H9 (cell line): ENCODE measurements around the gene SOX3. TPM values are rescaled to one million over a fixed set of nuclear protein-coding genes. Genes with fewer than 3 reads are reported as not detected.

Experiments
- DNase-seq: peaks from one replicate; pipeline ENCODE4 v3.0.0-alpha.2; 2017
- H2AFZ ChIP-seq: one replicate; pipeline ENCODE4 v1.6.1; 2013; ENCODE audit warnings: mild to moderate bottlenecking, low read length, control low read depth, moderate library complexity
- H2AK5ac ChIP-seq: 2 replicates; pipeline ENCODE4 v1.6.1; 2013; ENCODE audit warnings: low read length, control low read depth, mixed read lengths; ENCODE audit not compliant: insufficient read length
- H2BK120ac ChIP-seq: one replicate; pipeline ENCODE4 v1.6.1; 2013; ENCODE audit warnings: low read depth, mild to moderate bottlenecking, low read length, control low read depth, inconsistent platforms; ENCODE audit not compliant: poor library complexity, severe bottlenecking
- H2BK12ac ChIP-seq: 2 replicates; pipeline ENCODE4 v1.6.1; 2013; ENCODE audit warnings: low read length, control low read depth, mixed read lengths, low read depth; ENCODE audit not compliant: insufficient read length
- H2BK15ac ChIP-seq: 2 replicates; pipeline ENCODE4 v1.6.1; 2013; ENCODE audit warnings: low read depth, low read length, control low read depth
- H2BK20ac ChIP-seq: one replicate; pipeline ENCODE4 v1.6.1; 2013; ENCODE audit warnings: low read depth, mild to moderate bottlenecking, low read length, control low read depth, inconsistent platforms; ENCODE audit not compliant: poor library complexity, severe bottlenecking
- H2BK5ac ChIP-seq: 2 replicates; pipeline ENCODE4 v1.6.1; 2013; ENCODE audit warnings: low read length, control low read depth, mixed read lengths; ENCODE audit not compliant: insufficient read length
- H3K14ac ChIP-seq: 2 replicates; pipeline ENCODE4 v1.6.1; 2013; ENCODE audit warnings: low read length, control low read depth; ENCODE audit not compliant: insufficient read depth
- H3K18ac ChIP-seq: 2 replicates; pipeline ENCODE4 v1.6.1; 2013; ENCODE audit warnings: low read depth, mild to moderate bottlenecking, mixed read lengths, low read length, control low read depth; ENCODE audit not compliant: insufficient read length
- H3K23ac ChIP-seq: 2 replicates; pipeline ENCODE4 v1.6.1; 2013; ENCODE audit warnings: low read length, control low read depth, mixed read lengths, low read depth; ENCODE audit not compliant: insufficient read length
- H3K23me2 ChIP-seq: 2 replicates; pipeline ENCODE4 v1.6.1; 2013; ENCODE audit warnings: low read depth, mild to moderate bottlenecking, mixed read lengths, low read length, control low read depth; ENCODE audit not compliant: insufficient read length, poor library complexity, severe bottlenecking
- H3K27ac ChIP-seq: 2 replicates; pipeline ENCODE4 v1.5.1; 2013; ENCODE audit warnings: low read length, control low read depth, mixed read lengths, low read depth; ENCODE audit not compliant: insufficient read length
- H3K27me3 ChIP-seq: 2 replicates; pipeline ENCODE4 v1.6.1; 2013; ENCODE audit warnings: low read length, control low read depth, inconsistent platforms; ENCODE audit not compliant: insufficient read depth
- H3K4ac ChIP-seq: 2 replicates; pipeline ENCODE4 v1.6.1; 2013; ENCODE audit warnings: low read depth, mild to moderate bottlenecking, control low read depth, inconsistent platforms, low read length, moderate library complexity
- H3K4me1 ChIP-seq: 2 replicates; pipeline ENCODE4 v1.6.1; 2013; ENCODE audit warnings: low read length, control low read depth, inconsistent platforms; ENCODE audit not compliant: insufficient read depth
- H3K4me2 ChIP-seq: 2 replicates; pipeline ENCODE4 v1.6.1; 2013; ENCODE audit warnings: low read length, control low read depth, mixed read lengths; ENCODE audit not compliant: insufficient read length, insufficient read depth
- H3K56ac ChIP-seq: 2 replicates; pipeline ENCODE4 v1.6.1; 2013; ENCODE audit warnings: low read depth, mild to moderate bottlenecking, mixed read lengths, low read length, control low read depth; ENCODE audit not compliant: insufficient read length
- H3K79me1 ChIP-seq: 2 replicates; pipeline ENCODE4 v1.6.1; 2013; ENCODE audit warnings: low read depth, mild to moderate bottlenecking, moderate library complexity, low read length, control low read depth, inconsistent platforms; ENCODE audit not compliant: insufficient read depth, poor library complexity, severe bottlenecking
- H3K79me2 ChIP-seq: 2 replicates; pipeline ENCODE4 v1.6.1; 2013; ENCODE audit warnings: low read length, control low read depth, inconsistent platforms; ENCODE audit not compliant: insufficient read depth
- H3K9ac ChIP-seq: 2 replicates; pipeline ENCODE4 v1.6.1; 2013; ENCODE audit warnings: low read length, control low read depth, mixed read lengths; ENCODE audit not compliant: insufficient read length; ENCODE audit errors: extremely low read depth
- H3K9me3 ChIP-seq: one replicate; pipeline ENCODE4 v1.6.1; 2013; ENCODE audit warnings: low read depth, low read length, inconsistent platforms; ENCODE audit not compliant: control insufficient read depth
- H3T11ph ChIP-seq: one replicate; pipeline ENCODE4 v1.6.1; 2013; ENCODE audit warnings: mild to moderate bottlenecking, low read length, control low read depth, inconsistent platforms
- H4K20me1 ChIP-seq: one replicate; pipeline ENCODE4 v1.6.1; 2013; ENCODE audit not compliant: control insufficient read depth, insufficient read length, insufficient read depth
- H4K5ac ChIP-seq: 2 replicates; pipeline ENCODE4 v1.6.1; 2013; ENCODE audit warnings: low read depth, mild to moderate bottlenecking, mixed read lengths, low read length, control low read depth; ENCODE audit not compliant: insufficient read length
- H4K8ac ChIP-seq: replicated peaks from 2 replicates; pipeline ENCODE4 v1.6.1; 2013; ENCODE audit warnings: low read length, control low read depth, mixed read lengths, low read depth; ENCODE audit not compliant: insufficient read length
- H4K91ac ChIP-seq: 2 replicates; pipeline ENCODE4 v1.6.1; 2013; ENCODE audit warnings: low read depth, mild to moderate bottlenecking, moderate library complexity, mixed read lengths, low read length, control low read depth; ENCODE audit not compliant: insufficient read length
- H3K27ac Mint-ChIP-seq, 3 experiments: 2 replicates in 2 of 3; 3 replicates in 1 of 3; pipeline ENCODE4 v1.8.0; 2020 to 2021; ENCODE audit warnings: mixed read lengths in 3 of 3, mild to moderate bottlenecking in 1 of 3, moderate library complexity in 1 of 3
- H3K27me3 Mint-ChIP-seq: 2 replicates; pipeline ENCODE4 v1.8.0; 2021; ENCODE audit warnings: low read depth, mild to moderate bottlenecking, moderate library complexity, mixed read lengths
- H3K36me3 Mint-ChIP-seq, 3 experiments: 2 replicates in 2 of 3; 3 replicates in 1 of 3; pipeline ENCODE4 v1.8.0; 2020 to 2021; ENCODE audit warnings: low read depth in 3 of 3, mixed read lengths in 3 of 3; ENCODE audit not compliant: insufficient read depth in 1 of 3
- H3K4me1 Mint-ChIP-seq, 2 experiments: 2 replicates each; pipeline ENCODE4 v1.8.0; 2020; ENCODE audit warnings: mixed read lengths in 2 of 2
- H3K4me3 Mint-ChIP-seq, 2 experiments: 2 replicates in 1 of 2; 3 replicates in 1 of 2; pipeline ENCODE4 v1.8.0; 2020 to 2021; ENCODE audit warnings: mild to moderate bottlenecking in 2 of 2, mixed read lengths in 2 of 2, moderate library complexity in 1 of 2
- H3K9me3 Mint-ChIP-seq, 2 experiments: 2 replicates in 1 of 2; 3 replicates in 1 of 2; pipeline ENCODE4 v1.8.0; 2020; ENCODE audit warnings: mild to moderate bottlenecking in 2 of 2, mixed read lengths in 2 of 2, moderate library complexity in 1 of 2
- WGBS: extraction: QIAGEN DNeasy Blood & Tissue Kit; methylation state at CpG from one replicate; pipeline ENCODE4 v1.1.7; 2013; ENCODE audit warnings: missing lambda C conversion rate, low lambda C conversion rate, mixed read lengths; ENCODE audit not compliant: insufficient read length; ENCODE audit errors: extremely low coverage; 5-methylcytosine and 5-hydroxymethylcytosine counted together
- total RNA-seq: library from RNA; stranded (reverse); gene quantifications from 2 replicates; pipeline ENCODE4 v1.2.1, GENCODE V29; 2021
- TF ChIP-seq, protein P1 (sequence below): fragments of 200-600 bp; sonication (generic); conservative IDR thresholded peaks from 3 replicates; pipeline ENCODE4 v1.8.0; 2021; ENCODE audit warnings: antibody characterized with exemption, mild to moderate bottlenecking

The SOX3 gene
- total RNA-seq, 1 experiment from 2014 or later: 7.7 TPM

DNA sequence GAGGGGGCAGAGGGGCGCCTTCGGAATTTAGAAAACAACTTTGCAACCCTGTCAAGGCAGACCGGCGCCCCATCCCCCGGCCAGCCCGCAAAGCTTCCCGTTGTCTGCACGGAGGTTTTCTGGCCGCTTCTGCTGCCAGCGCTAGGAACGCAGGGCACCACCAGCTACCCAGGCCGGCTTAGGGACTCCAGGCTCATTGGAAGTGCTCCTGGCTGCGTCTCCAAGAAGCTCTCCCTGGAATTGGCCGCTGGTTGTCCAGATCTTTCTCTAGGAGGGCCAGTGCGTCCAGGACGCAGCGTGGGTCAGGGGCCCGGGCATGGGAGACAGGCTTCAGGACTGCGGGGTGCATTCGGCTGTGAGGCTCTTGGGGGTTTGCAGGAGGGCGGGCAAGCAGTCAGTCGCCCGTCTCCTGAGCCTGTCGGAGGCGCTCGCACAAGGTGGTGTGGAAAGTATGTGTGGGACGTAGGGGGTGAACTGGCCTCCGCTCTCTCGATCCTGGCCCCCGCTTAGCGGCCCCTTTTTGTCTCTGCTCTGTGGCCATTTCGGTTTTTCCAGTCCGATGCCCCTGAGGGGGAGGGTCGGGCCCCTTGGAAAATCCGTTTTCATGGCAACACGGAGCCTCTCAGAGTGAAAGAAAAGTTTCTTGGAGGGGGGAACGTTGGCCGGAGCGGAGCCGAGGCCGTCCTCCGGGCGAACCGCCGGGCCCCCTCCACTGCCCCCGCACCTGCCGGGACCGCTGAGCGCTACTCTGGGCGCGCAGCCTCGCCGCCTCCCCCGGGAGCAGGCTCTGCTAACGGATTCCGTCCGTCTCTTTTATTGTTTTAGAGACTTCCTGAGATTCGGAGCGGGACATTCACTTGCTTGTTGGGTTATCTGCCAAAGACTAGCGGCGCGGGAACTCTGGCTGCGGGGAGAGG, 810 bp upstream of the SOX3 start:
- Mint-ChIP-seq H3K27ac (no peak overlapping the region), H3K27me3 (peaks cover 93% of the 10 kb centered on the region), H3K36me3 (peaks cover 0 to 15% (median 11%) of the 10 kb centered on the region in 3 experiments; a peak in 5 of 7 replicates), H3K4me3 (peak overlapping the region; percentile 74 to 84), H3K4me1 (peaks cover 60 to 66% of the 10 kb centered on the region in 2 experiments), H3K9me3 (peaks cover 14 to 18% of the 10 kb centered on the region in 2 experiments)
- TF ChIP-seq, protein P1, sequence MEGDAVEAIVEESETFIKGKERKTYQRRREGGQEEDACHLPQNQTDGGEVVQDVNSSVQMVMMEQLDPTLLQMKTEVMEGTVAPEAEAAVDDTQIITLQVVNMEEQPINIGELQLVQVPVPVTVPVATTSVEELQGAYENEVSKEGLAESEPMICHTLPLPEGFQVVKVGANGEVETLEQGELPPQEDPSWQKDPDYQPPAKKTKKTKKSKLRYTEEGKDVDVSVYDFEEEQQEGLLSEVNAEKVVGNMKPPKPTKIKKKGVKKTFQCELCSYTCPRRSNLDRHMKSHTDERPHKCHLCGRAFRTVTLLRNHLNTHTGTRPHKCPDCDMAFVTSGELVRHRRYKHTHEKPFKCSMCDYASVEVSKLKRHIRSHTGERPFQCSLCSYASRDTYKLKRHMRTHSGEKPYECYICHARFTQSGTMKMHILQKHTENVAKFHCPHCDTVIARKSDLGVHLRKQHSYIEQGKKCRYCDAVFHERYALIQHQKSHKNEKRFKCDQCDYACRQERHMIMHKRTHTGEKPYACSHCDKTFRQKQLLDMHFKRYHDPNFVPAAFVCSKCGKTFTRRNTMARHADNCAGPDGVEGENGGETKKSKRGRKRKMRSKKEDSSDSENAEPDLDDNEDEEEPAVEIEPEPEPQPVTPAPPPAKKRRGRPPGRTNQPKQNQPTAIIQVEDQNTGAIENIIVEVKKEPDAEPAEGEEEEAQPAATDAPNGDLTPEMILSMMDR: no peak
- Histone ChIP-seq H3K23me2 (peaks cover 34% of the 10 kb centered on the region), H3K56ac (no peak overlapping the region), H3K79me2 (no peaks in the 10 kb centered on the region), H3K4ac (no peak overlapping the region), H3K4me1 (no peaks in the 10 kb centered on the region; the same call in 1 of the 2 replicates), H2BK120ac (no peak overlapping the region), H2AFZ (no peak overlapping the region), H3K4me2 (peak overlapping the region; percentile 81), H4K91ac (no peak overlapping the region), H3K9me3 (no peaks in the 10 kb centered on the region), H2BK5ac (no peak overlapping the region), H3K9ac (no peak overlapping the region), H3K27ac (no peak overlapping the region), H3K23ac (no peak overlapping the region), H3K27me3 (peaks cover 25% of the 10 kb centered on the region; the same call in 1 of the 2 replicates), H4K5ac (no peak overlapping the region), H4K8ac (no peak overlapping the region), H3K14ac (no peak overlapping the region), H3K79me1 (no peaks in the 10 kb centered on the region), H3K18ac (no peak overlapping the region), H2AK5ac (no peak overlapping the region), H2BK20ac (no peak overlapping the region), H4K20me1 (no peaks in the 10 kb centered on the region), H2BK12ac (no peak overlapping the region), H3T11ph (no peak overlapping the region), H2BK15ac (no peak overlapping the region)
- DNase-seq: peak; percentile 47
- no CpG with 5 or more reads among the region's 63 CpGs for WGBS
